Adrenal gland (tissue), 12 donors: ENCODE measurements around the gene THADA. TPM values are rescaled to one million over a fixed set of nuclear protein-coding genes. Genes with fewer than 3 reads are reported as not detected.

Source experiments
- DNase-seq, 7 donors: peaks; one replicate each; pipeline ENCODE4 v3.0.0-alpha.2; 2019 to 2020
- H3K27ac ChIP-seq, 5 donors: fragments of 200-600 bp; sonication (generic) in 4 of 5; 1 replicate in 3 of 5; 2 replicates in 2 of 5; pipeline versions ENCODE4 v1.5.1 to v1.8.0; 2016 to 2020; ENCODE audit warnings: mild to moderate bottlenecking in 1 of 5
- H3K27me3 ChIP-seq: fragments of 200-600 bp; 2 replicates; pipeline ENCODE4 v1.8.0; 2021
- H3K36me3 ChIP-seq, 2 donors: fragments of 200-600 bp; replicated peaks in 1 of 2; 1 replicate in 1 of 2; 2 replicates in 1 of 2; pipeline versions ENCODE4 v1.5.1 to v1.8.0; 2018 to 2022
- H3K4me1 ChIP-seq, 2 donors: fragments of 200-600 bp; replicated peaks in 1 of 2; 1 replicate in 1 of 2; 2 replicates in 1 of 2; pipeline versions ENCODE4 v1.5.1 to v1.8.0; 2018 to 2021
- H3K4me3 ChIP-seq, 4 donors: fragments of 200-600 bp; sonication (generic) in 3 of 4; one replicate each; pipeline ENCODE4 v1.5.1; 2016 to 2018
- H3K9me3 ChIP-seq, 3 donors: fragments of 200-600 bp; sonication (generic) in 1 of 3; replicated peaks in 1 of 3; 1 replicate in 2 of 3; 2 replicates in 1 of 3; pipeline versions ENCODE4 v1.5.1 to v1.8.0; 2016 to 2021
- CTCF ChIP-seq, 6 experiments: fragments of 450-650 bp in 4 of 6; fragments of 200-600 bp in 2 of 6; sonication (generic) in 1 of 6; IDR thresholded peaks; 1 replicate in 5 of 6; 2 replicates in 1 of 6; pipeline versions ENCODE4 v1.5.1 to v1.8.0; 2016 to 2021; ENCODE audit warnings: antibody characterized with exemption in 6 of 6, mild to moderate bottlenecking in 2 of 6, moderate library complexity in 1 of 6
- POLR2A ChIP-seq, 2 donors: fragments of 450-650 bp; IDR thresholded peaks; one replicate each; pipeline ENCODE4 v1.6.1; 2017; ENCODE audit warnings: antibody characterized with exemption in 2 of 2, mild to moderate bottlenecking in 2 of 2, moderate library complexity in 1 of 2
- WGBS, 4 donors: extraction: QIAGEN DNeasy Blood & Tissue Kit in 2 of 4; methylation state at CpG; one replicate each; pipeline versions ENCODE4 v1.1.5 to v1.1.7; 2013 to 2017; 5-methylcytosine and 5-hydroxymethylcytosine counted together
- intact Hi-C, 2 donors: fragments of 100-400 bp; cut with DNase I; formaldehyde crosslinking; loops; one replicate each; pipeline versions ENCODE4 v1.14.1 to v1.15.0; 2022 to 2023
- polyA plus RNA-seq, 3 donors: library from polyadenylated mRNA; stranded (reverse); fragments of 200-250 nt in 2 of 3; fragments of 350-450 nt in 1 of 3; fragmentation: Illumina TruSeq in 1 of 3; extraction: RNeasy Lipid Tissue Mini Kit (QIAGEN cat#74804) in 1 of 3; gene quantifications; one replicate each; pipeline ENCODE4 v1.2.3, GENCODE V29; 2013 to 2014
- total RNA-seq, 9 donors: library from RNA; depleted of rRNA in 4 of 9; stranded (reverse); fragments of >200 nt in 4 of 9; fragments of 120-200 nt in 1 of 9; fragmentation: NEBNext Ultra II Directional in 1 of 9; extraction: Animal tissue kit (Norgen Biotek cat#: 25700) in 1 of 9; gene quantifications; one replicate each; pipeline versions ENCODE4 v1.1.0 to v1.2.4, GENCODE V29; 2013 to 2023
- donor health status: healthy with polysubstance abuse.
- donor health status: Bipolar disorder and iron deficiency.
- donor health status: DM: yes; HTN: yes; CAD: no.
- donor health status: DM: no; HTN: no; CAD: no.
- donor health status: DM: no; HTN: no; CAD: no.
- donor health status: DM: yes; HTN: yes; CAD: no.

Gene THADA
- total and polyA plus RNA-seq, 12 donors: 14.1 to 38.4 (median 25.4) TPM

- intact Hi-C loops: no loop called here
- no peaks in the 10 kb centered on the region for H3K27me3 ChIP-seq
- H3K4me1 ChIP-seq: peaks cover 20 to 43% of the 10 kb centered on the region in 2 donors
- 65 to 72% (median 69%) methylated on average over 5 of the region's 5 CpGs for WGBS, 4 donors
- no peak overlapping the region for H3K4me3 ChIP-seq
- H3K36me3 ChIP-seq: no peaks in the 10 kb centered on the region
- no peak for DNase-seq
- peak overlapping the region in 2 of 5 donors; percentile 29 to 46 for H3K27ac ChIP-seq
- no peaks in the 10 kb centered on the region for H3K9me3 ChIP-seq
- TF ChIP-seq POLR2A (IDR thresholded peaks at IDR 0.05) (no peak), CTCF (IDR thresholded peaks at IDR 0.05) (no peak)
These were observed 281.4 kb downstream of the THADA start for GRCh38 chr2:43314299-43314927.

DNA sequence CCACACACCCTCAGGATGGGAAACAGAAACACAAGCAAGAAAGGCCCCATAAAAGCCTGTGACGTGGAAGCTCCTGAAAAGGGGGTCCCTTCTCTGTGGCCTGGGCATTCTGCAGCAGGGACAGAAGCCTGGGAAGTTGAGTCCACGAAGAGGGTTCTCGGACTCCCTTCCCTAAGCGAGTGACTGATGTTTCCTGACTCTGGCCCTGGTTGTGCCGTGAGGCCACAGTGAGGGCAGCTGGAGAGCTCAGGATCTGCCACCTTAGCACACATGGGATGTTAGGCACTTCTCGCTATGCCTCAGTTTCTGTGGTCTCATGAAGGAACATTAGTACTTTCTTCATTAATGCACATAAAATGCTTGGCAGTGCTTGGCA is 282.2 kb downstream of the THADA start:
- Histone ChIP-seq H3K9me3 (no peaks in the 10 kb centered on the region), H3K27me3 (no peaks in the 10 kb centered on the region), H3K36me3 (no peaks in the 10 kb centered on the region), H3K27ac (peak overlapping the region in 2 of 5 donors; percentile 31 to 46), H3K4me3 (no peak overlapping the region), H3K4me1 (peaks cover 20 to 43% of the 10 kb centered on the region in 2 donors)
- no peak for TF ChIP-seq CTCF (IDR thresholded peaks at IDR 0.05)
- TF ChIP-seq POLR2A (IDR thresholded peaks at IDR 0.05): no peak
- intact Hi-C loops: no loop called here
- no peak for DNase-seq
- WGBS, 4 donors: 91 to 98% (median 93%) methylated on average over 3 to 6 of the region's 6 CpGs

DNA sequence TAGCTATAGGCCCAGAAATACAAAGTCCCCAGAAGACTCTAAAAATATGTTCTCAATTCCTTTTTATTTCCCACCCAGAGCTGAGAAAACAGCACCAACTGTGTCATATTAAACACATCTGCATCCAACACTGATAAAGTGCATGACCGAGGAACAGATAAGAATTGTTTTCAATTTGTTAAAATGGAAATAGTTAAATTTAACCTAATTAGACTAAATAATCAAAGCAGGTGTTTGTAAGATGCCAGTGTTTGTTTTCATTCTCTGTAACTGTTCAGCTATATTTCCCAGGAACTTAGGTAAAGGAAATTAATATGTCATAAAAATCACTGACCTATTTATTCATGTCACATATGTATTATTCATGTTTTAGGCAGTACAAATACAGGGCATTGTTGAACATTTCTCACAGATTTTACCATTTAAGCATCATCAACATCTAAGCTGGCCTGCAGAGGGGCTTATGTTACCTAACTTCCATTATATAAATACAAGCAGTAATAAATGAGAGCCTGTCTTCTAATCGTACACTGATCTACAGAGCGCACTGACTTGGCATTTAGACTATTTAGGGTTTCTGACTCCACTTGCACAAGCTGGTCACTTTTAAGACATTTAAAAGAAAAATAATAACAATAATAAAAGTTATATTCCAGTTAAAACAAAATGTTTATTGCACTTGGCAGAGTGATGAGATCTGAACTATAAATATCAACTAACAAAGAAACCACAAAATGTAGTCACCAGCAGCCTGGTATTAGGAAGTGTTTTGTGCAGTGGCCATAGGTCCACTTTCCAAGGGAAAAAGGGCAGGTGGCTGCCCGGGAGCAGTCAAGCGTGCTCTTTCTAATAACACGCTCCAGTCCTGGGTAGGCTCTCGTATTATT is 282.8 kb downstream of the THADA start:
- H3K27ac ChIP-seq: peak overlapping the region in 4 of 5 donors; percentile 15 to 59 (median 38)
- 59 to 71% (median 64%) methylated on average over 7 of the region's 7 CpGs for WGBS, 4 donors
- intact Hi-C loops: no loop called here
- no peak overlapping the region for H3K4me3 ChIP-seq
- H3K9me3 ChIP-seq: no peaks in the 10 kb centered on the region
- no peaks in the 10 kb centered on the region for H3K36me3 ChIP-seq
- peaks cover 20 to 43% of the 10 kb centered on the region in 2 donors for H3K4me1 ChIP-seq
- DNase-seq: no peak
- TF ChIP-seq CTCF (IDR thresholded peaks at IDR 0.05): no peak
- TF ChIP-seq POLR2A (IDR thresholded peaks at IDR 0.05): no peak
- H3K27me3 ChIP-seq: no peaks in the 10 kb centered on the region

- TF ChIP-seq POLR2A (IDR thresholded peaks at IDR 0.05) (no peak), CTCF (IDR thresholded peaks at IDR 0.05) (no peak)
- Histone ChIP-seq H3K4me3 (no peak overlapping the region), H3K9me3 (no peaks in the 10 kb centered on the region), H3K36me3 (no peaks in the 10 kb centered on the region), H3K4me1 (peaks cover 20 to 44% of the 10 kb centered on the region in 2 donors), H3K27me3 (no peaks in the 10 kb centered on the region), H3K27ac (peak overlapping the region in 3 of 5 donors; percentile 25 to 46 (median 27))
- DNase-seq: peak in 2 of 7 donors; percentile 35 to 36
- intact Hi-C loops: no loop called here
These were observed 284.6 kb downstream of the THADA start for GRCh38 chr2:43311276-43311675.
